Astrocyte (in vitro differentiated cells and primary cell): ENCODE results near the gene MAP7D1. TPM values are rescaled to one million over a fixed set of nuclear protein-coding genes. Genes with fewer than 3 reads are reported as not detected.

ENCODE experiments used
- DNase-seq: peaks from one replicate; pipeline ENCODE4 v3.0.0-alpha.2; 2010; ENCODE audit warnings: low read depth
- FAIRE-seq: peaks from 2 replicates; lab custom pipeline; 2011; peaks lifted over from hg19 to GRCh38; lab: Jason Lieb, UNC
- H2AFZ ChIP-seq: 2 replicates; pipeline ENCODE4 v1.6.0; 2012; ENCODE audit warnings: low read depth, low read length, inconsistent platforms
- H3K27ac ChIP-seq: 2 replicates; pipeline ENCODE4 v1.5.1; 2011; ENCODE audit warnings: low read depth, low read length, inconsistent platforms
- H3K27me3 ChIP-seq: 2 replicates; pipeline ENCODE4 v1.6.0; 2011; ENCODE audit warnings: low read length, inconsistent platforms; ENCODE audit not compliant: insufficient read depth
- H3K36me3 ChIP-seq: 2 replicates; pipeline ENCODE4 v1.5.1; 2011; ENCODE audit warnings: low read length, inconsistent platforms; ENCODE audit not compliant: insufficient read depth
- H3K4me1 ChIP-seq: 2 replicates; pipeline ENCODE4 v1.5.1; 2011; ENCODE audit warnings: low read length, inconsistent platforms; ENCODE audit not compliant: insufficient read depth
- H3K4me2 ChIP-seq: 2 replicates; pipeline ENCODE4 v1.6.0; 2012; ENCODE audit warnings: low read length, inconsistent platforms
- H3K4me3 ChIP-seq: 2 replicates; pipeline ENCODE4 v1.5.1; 2011; ENCODE audit warnings: low read depth, mild to moderate bottlenecking, low read length, inconsistent platforms; ENCODE audit not compliant: insufficient read depth
- H3K79me2 ChIP-seq: 2 replicates; pipeline ENCODE4 v1.6.0; 2012; ENCODE audit warnings: mild to moderate bottlenecking, low read length, inconsistent platforms; ENCODE audit not compliant: insufficient read depth
- H3K9ac ChIP-seq: 2 replicates; pipeline ENCODE4 v1.6.0; 2012; ENCODE audit warnings: mild to moderate bottlenecking, low read length, inconsistent platforms
- H3K9me3 ChIP-seq: 2 replicates; pipeline ENCODE4 v1.5.1; 2012; ENCODE audit warnings: low read depth, mild to moderate bottlenecking, low read length, inconsistent platforms; ENCODE audit not compliant: insufficient read depth
- H4K20me1 ChIP-seq: 2 replicates; pipeline ENCODE4 v1.6.0; 2012; ENCODE audit warnings: low read length, inconsistent platforms; ENCODE audit not compliant: insufficient read depth
- H3K27ac Mint-ChIP-seq: one replicate; pipeline ENCODE4 v1.8.0; 2021; ENCODE audit warnings: mild to moderate bottlenecking, mixed read lengths; ENCODE audit not compliant: unreplicated experiment
- H3K27me3 Mint-ChIP-seq: one replicate; pipeline ENCODE4 v1.8.0; 2021; ENCODE audit warnings: low read depth, mixed read lengths; ENCODE audit not compliant: unreplicated experiment
- H3K36me3 Mint-ChIP-seq: one replicate; pipeline ENCODE4 v1.8.0; 2021; ENCODE audit warnings: low read depth, mixed read lengths; ENCODE audit not compliant: unreplicated experiment
- H3K4me1 Mint-ChIP-seq: one replicate; pipeline ENCODE4 v1.8.0; 2021; ENCODE audit warnings: low read depth, mixed read lengths; ENCODE audit not compliant: unreplicated experiment
- H3K4me3 Mint-ChIP-seq: one replicate; pipeline ENCODE4 v1.8.0; 2021; ENCODE audit warnings: mild to moderate bottlenecking, moderate library complexity, mixed read lengths; ENCODE audit not compliant: unreplicated experiment
- H3K9me3 Mint-ChIP-seq: one replicate; pipeline ENCODE4 v1.8.0; 2021; ENCODE audit warnings: mild to moderate bottlenecking, mixed read lengths; ENCODE audit not compliant: unreplicated experiment
- EZH2 ChIP-seq: IDR thresholded peaks from 2 replicates; pipeline ENCODE4 v1.6.1; 2012; ENCODE audit warnings: mild to moderate bottlenecking, low read length, inconsistent platforms; ENCODE audit not compliant: insufficient read depth
- total RNA-seq: library from RNA; stranded (reverse); gene quantifications from 2 replicates; pipeline ENCODE4 v1.2.1, GENCODE V29; 2021
- TF ChIP-seq, protein P1 (sequence below): IDR thresholded peaks from 2 replicates; pipeline ENCODE4 v1.5.1; 2011; ENCODE audit warnings: low read depth, mild to moderate bottlenecking, inconsistent platforms, low read length, moderate library complexity; ENCODE audit not compliant: insufficient read depth

The MAP7D1 gene
- total RNA-seq, 1 donor from 2014 or later = 271 TPM

- no peaks in the 10 kb centered on the region for H3K9me3 ChIP-seq
- H3K36me3 ChIP-seq = peaks cover 22% of the 10 kb centered on the region
- no peak for FAIRE-seq
- peaks cover 98% of the 10 kb centered on the region for H4K20me1 ChIP-seq
- H3K36me3 Mint-ChIP-seq = peaks cover 14% of the 10 kb centered on the region
- peak overlapping the region; percentile 53 for H3K4me3 ChIP-seq
- peak overlapping the region; percentile 78 for H3K4me3 Mint-ChIP-seq
- no peaks in the 10 kb centered on the region for H3K27me3 Mint-ChIP-seq
- no peaks in the 10 kb centered on the region for H3K27me3 ChIP-seq
- H3K79me2 ChIP-seq = peaks cover 100% of the 10 kb centered on the region
- peak overlapping the region; percentile 88 for H3K4me2 ChIP-seq
- H3K27ac ChIP-seq = peak overlapping the region; percentile 83
- H3K4me1 Mint-ChIP-seq = peaks cover 59% of the 10 kb centered on the region
- H3K9ac ChIP-seq = peak overlapping the region; percentile 84
- H2AFZ ChIP-seq = no peak overlapping the region
- H3K27ac Mint-ChIP-seq = peak overlapping the region; percentile 63
- TF ChIP-seq, protein P1, sequence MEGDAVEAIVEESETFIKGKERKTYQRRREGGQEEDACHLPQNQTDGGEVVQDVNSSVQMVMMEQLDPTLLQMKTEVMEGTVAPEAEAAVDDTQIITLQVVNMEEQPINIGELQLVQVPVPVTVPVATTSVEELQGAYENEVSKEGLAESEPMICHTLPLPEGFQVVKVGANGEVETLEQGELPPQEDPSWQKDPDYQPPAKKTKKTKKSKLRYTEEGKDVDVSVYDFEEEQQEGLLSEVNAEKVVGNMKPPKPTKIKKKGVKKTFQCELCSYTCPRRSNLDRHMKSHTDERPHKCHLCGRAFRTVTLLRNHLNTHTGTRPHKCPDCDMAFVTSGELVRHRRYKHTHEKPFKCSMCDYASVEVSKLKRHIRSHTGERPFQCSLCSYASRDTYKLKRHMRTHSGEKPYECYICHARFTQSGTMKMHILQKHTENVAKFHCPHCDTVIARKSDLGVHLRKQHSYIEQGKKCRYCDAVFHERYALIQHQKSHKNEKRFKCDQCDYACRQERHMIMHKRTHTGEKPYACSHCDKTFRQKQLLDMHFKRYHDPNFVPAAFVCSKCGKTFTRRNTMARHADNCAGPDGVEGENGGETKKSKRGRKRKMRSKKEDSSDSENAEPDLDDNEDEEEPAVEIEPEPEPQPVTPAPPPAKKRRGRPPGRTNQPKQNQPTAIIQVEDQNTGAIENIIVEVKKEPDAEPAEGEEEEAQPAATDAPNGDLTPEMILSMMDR = no peak
- TF ChIP-seq EZH2 = no peak
- no peaks in the 10 kb centered on the region for H3K9me3 Mint-ChIP-seq
- peak; percentile 43 for DNase-seq
- peaks cover 49% of the 10 kb centered on the region for H3K4me1 ChIP-seq
Observed at GRCh38 chr1:36161641-36162531, 5.9 kb downstream of the MAP7D1 start.

DNA sequence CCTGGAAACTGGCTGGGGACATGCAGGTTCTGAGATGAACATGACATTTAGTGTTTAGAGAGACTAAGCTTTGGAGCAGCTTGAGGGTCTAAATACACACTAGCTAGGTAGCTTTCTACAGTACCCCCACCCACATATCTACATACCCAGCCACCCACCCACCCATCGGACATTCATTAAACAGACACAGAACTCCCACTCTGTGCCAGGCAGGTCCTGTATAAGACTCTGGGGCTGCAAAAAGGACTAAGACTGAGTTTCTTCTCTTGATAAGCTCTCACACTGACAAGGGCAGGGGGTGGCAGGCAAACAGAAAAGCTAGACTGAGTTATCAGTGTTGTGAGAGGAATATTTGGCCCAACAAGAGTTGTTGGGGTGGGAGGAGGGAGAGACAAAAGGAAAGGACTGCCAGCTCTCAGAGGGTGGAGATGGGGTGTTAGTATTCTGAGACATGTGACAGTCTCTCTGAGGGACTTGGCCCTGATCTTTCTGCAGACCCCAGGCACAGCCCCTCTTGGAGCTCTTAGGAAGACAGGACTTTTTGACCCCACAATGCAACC is 6.8 kb downstream of the MAP7D1 start:
- DNase-seq = no peak
- Mint-ChIP-seq H3K27ac (peak overlapping the region; percentile 68), H3K4me1 (peaks cover 63% of the 10 kb centered on the region), H3K4me3 (peak overlapping the region; percentile 78), H3K27me3 (no peaks in the 10 kb centered on the region), H3K9me3 (no peaks in the 10 kb centered on the region), H3K36me3 (peaks cover 10% of the 10 kb centered on the region)
- H3K9me3 ChIP-seq = no peaks in the 10 kb centered on the region
- H3K27me3 ChIP-seq = no peaks in the 10 kb centered on the region
- H3K27ac ChIP-seq = peak overlapping the region; percentile 83
- H3K79me2 ChIP-seq = peaks cover 100% of the 10 kb centered on the region
- no peak overlapping the region for H2AFZ ChIP-seq
- FAIRE-seq = no peak
- no peak overlapping the region for H3K4me3 ChIP-seq
- H3K4me2 ChIP-seq = peak overlapping the region; percentile 88
- H4K20me1 ChIP-seq = peaks cover 98% of the 10 kb centered on the region
- TF ChIP-seq, protein P1 = no peak
- TF ChIP-seq EZH2 = no peak
- peaks cover 29% of the 10 kb centered on the region for H3K36me3 ChIP-seq
- peak overlapping the region; percentile 84 for H3K9ac ChIP-seq
- H3K4me1 ChIP-seq = peaks cover 55% of the 10 kb centered on the region
